ENCODE data around the gene RCBTB1.
"Not testable (repeated sequence)": the region's sequence is repeated elsewhere in the genome, so short reads cannot be mapped to it uniquely, and the experiment has no call there.

The RCBTB1 gene

GRCh38 chr13:49585220-49586157 is at the start of gene RCBTB1:
RCBTB1 (minus strand) TSS chr13:49585558; CDS start chr13:49567279, 18,279 bp downstream.
- DNase-seq, result peak; percentile 51

- DNase-seq, result no peak
Observed at GRCh38 chr13:49633710-49634109, 48.4 kb upstream of the RCBTB1 start.

GRCh38 chr13:49632156-49632555 is 46.8 kb upstream of the RCBTB1 start:
- no peak for DNase-seq

- DNase-seq, result no peak
Observed at GRCh38 chr13:49630580-49630979, 45.2 kb upstream of the RCBTB1 start.

GRCh38 chr13:49629947-49630346 is 44.6 kb upstream of the RCBTB1 start:
- DNase-seq, result no peak

- no peak for DNase-seq
Observed at GRCh38 chr13:49629196-49629938, 44.0 kb upstream of the RCBTB1 start.

- DNase-seq, result no peak
Observed at GRCh38 chr13:49627831-49628652, 42.7 kb upstream of the RCBTB1 start, which contains the start of gene ARL11. ARL11 (plus strand) TSS chr13:49628507; CDS start chr13:49630448, 1,941 bp downstream.

- DNase-seq, result no peak
Observed at GRCh38 chr13:49625392-49626079, 40.2 kb upstream of the RCBTB1 start.

- no peak for DNase-seq
Observed at GRCh38 chr13:49624229-49624628, 38.9 kb upstream of the RCBTB1 start.

GRCh38 chr13:49622174-49622946 is 37.0 kb upstream of the RCBTB1 start:
- DNase-seq, result no peak

- DNase-seq, result no peak
Observed at GRCh38 chr13:49620170-49620621, 34.8 kb upstream of the RCBTB1 start.

- DNase-seq, result no peak
Observed at GRCh38 chr13:49616676-49617065, 31.3 kb upstream of the RCBTB1 start.

- no peak for DNase-seq
Observed at GRCh38 chr13:49615836-49616675, 30.7 kb upstream of the RCBTB1 start.

- not testable (repeated sequence) for DNase-seq
Observed at GRCh38 chr13:49612042-49612441, 26.7 kb upstream of the RCBTB1 start.

- no peak for DNase-seq
Observed at GRCh38 chr13:49610176-49610575, 24.8 kb upstream of the RCBTB1 start.

- no peak for DNase-seq
Observed at GRCh38 chr13:49608651-49609331, 23.4 kb upstream of the RCBTB1 start.

- DNase-seq, result no peak
Observed at GRCh38 chr13:49607761-49608160, 22.4 kb upstream of the RCBTB1 start.

- peak; percentile 48 for DNase-seq
Observed at GRCh38 chr13:49606747-49607648, 21.6 kb upstream of the RCBTB1 start.

- no peak for DNase-seq
Observed at GRCh38 chr13:49604570-49604969, 19.2 kb upstream of the RCBTB1 start.
